GM18868 (cell line): ENCODE measurements around the gene GATAD2B.

ENCODE experiments used
- ATAC-seq: cut with Tn5 transposase; IDR thresholded peaks from one replicate; pipeline ENCODE4 v1.9.1; 2021; ENCODE audit warnings: mild to moderate bottlenecking, moderate library complexity; ENCODE audit not compliant: unreplicated experiment

Gene GATAD2B

GRCh38 chr1:153953859-153954365 lies 31.1 kb upstream of the GATAD2B start:
- no peak for ATAC-seq

- no peak for ATAC-seq
Measured at GRCh38 chr1:153951801-153952200, 29.0 kb upstream of the GATAD2B start.

- no peak for ATAC-seq
Measured at GRCh38 chr1:153951183-153951582, 28.4 kb upstream of the GATAD2B start.

GRCh38 chr1:153946622-153947241 lies 24.0 kb upstream of the GATAD2B start, which contains the start of gene DENND4B:
Gene DENND4B (minus strand): TSS chr1:153946718. CDS start chr1:153944374, 2,344 bp downstream.
- peak; percentile 54 for ATAC-seq

- peak; percentile 67 for ATAC-seq
Measured at GRCh38 chr1:153945795-153946621, 23.2 kb upstream of the GATAD2B start.

GRCh38 chr1:153945131-153945794 lies 22.5 kb upstream of the GATAD2B start:
- ATAC-seq, result no peak

- no peak for ATAC-seq
Measured at GRCh38 chr1:153944827-153945117, 22.0 kb upstream of the GATAD2B start.

- no peak for ATAC-seq
Measured at GRCh38 chr1:153944005-153944826, 21.4 kb upstream of the GATAD2B start.

GRCh38 chr1:153942766-153943549 lies 20.2 kb upstream of the GATAD2B start:
- no peak for ATAC-seq

- no peak for ATAC-seq
Measured at GRCh38 chr1:153941826-153942725, 19.3 kb upstream of the GATAD2B start.

GRCh38 chr1:153940756-153941155 lies 18.0 kb upstream of the GATAD2B start:
- no peak for ATAC-seq

GRCh38 chr1:153939476-153939875 lies 16.7 kb upstream of the GATAD2B start:
- ATAC-seq, result no peak

GRCh38 chr1:153938996-153939395 lies 16.2 kb upstream of the GATAD2B start:
- no peak for ATAC-seq

- no peak for ATAC-seq
Measured at GRCh38 chr1:153937331-153937730, 14.6 kb upstream of the GATAD2B start.

- no peak for ATAC-seq
Measured at GRCh38 chr1:153936011-153936802, 13.4 kb upstream of the GATAD2B start.

- no peak for ATAC-seq
Measured at GRCh38 chr1:153934746-153935145, 12.0 kb upstream of the GATAD2B start.

GRCh38 chr1:153933955-153934354 lies 11.2 kb upstream of the GATAD2B start:
- no peak for ATAC-seq

- no peak for ATAC-seq
Measured at GRCh38 chr1:153933430-153933829, 10.7 kb upstream of the GATAD2B start.
